Glomerular visceral epithelial cell (primary cell): Measurements from ENCODE around the gene TRAF3IP1.
"Not testable (repeated sequence)": the region's sequence is repeated elsewhere in the genome, so short reads cannot be mapped to it uniquely, and the experiment has no call there.

Experiments
- DNase-seq: peaks from one replicate; pipeline ENCODE4 v3.0.0-alpha.2; 2016; ENCODE audit errors: extremely low spot score

The TRAF3IP1 gene

DNA sequence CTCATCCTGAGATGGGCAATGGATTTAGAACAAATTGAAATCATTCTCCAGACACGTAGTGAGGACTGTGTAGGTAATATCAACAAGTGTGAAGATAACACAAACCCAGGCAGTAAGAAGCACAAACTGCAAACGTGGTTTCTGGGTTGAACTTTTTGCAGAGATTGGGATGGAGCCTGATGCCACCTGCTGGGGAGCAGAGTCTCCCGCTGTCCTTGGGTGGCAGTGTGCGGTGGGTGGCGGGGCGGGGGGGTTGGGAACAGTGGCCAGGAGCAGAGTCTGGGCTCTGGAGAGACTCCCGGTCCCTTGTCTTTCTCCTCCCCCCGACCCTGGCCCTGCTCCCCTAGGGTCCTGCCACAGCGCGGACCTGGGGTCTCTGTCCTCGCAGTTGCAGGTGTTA is 19.5 kb downstream of the TRAF3IP1 start:
- DNase-seq: no peak

DNA sequence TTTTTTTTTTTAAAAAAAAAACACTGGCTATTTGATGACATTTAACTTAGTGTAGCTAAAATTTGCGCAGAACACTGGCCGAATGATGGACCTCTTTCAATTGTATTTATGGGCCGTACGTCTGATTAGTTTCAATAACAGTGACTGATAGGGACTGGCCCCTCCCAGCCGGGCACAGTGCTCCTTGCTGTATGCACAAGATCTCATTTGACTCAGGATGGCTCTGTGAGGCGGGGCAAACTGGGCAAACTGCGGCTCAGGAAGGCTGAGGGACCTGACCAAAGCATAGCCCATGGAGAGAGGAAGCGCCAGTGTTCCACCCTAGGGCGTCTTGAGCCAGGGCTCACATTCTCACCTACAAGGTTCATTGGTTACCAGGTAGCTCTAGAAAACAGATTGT is 21.2 kb downstream of the TRAF3IP1 start:
- DNase-seq: no peak

DNA sequence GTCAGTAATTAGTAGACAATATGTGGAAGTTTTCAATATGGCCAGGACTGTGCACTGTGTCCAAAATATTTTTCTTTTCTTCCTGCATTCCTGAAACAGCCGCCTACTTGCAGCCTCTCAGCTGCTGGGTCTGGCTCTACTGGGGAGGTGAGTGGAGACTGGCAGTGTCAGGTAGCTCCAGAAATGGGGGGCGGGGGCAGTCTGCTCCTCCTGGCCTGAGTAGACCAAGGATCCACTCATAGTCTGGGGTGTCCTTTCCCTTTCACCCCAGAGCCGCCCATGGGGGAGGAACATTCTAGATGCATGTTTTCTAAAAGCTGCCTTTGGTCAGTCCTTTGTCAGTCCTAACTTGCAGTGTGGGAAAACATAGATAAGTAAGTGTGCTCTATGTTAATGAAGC is 23.7 kb downstream of the TRAF3IP1 start:
- DNase-seq: no peak

DNA sequence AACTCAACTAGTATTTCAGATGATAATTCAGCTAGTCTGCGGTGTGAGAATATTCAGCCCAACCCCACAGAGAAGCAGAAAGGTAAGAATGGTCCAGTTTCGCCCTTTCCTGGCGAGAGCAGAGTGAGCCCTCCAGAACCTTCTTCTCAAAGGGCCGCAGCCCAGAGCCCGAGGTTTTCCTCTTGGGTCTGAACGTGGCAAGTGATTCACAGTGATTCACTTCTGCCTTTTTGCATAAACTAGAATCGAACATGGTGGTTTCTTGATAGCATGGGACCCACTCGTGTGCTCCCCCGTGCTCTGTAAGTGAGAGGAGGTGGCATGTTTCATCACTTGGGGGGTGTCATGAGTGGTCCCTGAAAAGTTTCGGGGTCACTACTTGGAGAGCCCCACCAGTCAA is 24.2 kb downstream of the TRAF3IP1 start:
- DNase-seq: no peak

DNA sequence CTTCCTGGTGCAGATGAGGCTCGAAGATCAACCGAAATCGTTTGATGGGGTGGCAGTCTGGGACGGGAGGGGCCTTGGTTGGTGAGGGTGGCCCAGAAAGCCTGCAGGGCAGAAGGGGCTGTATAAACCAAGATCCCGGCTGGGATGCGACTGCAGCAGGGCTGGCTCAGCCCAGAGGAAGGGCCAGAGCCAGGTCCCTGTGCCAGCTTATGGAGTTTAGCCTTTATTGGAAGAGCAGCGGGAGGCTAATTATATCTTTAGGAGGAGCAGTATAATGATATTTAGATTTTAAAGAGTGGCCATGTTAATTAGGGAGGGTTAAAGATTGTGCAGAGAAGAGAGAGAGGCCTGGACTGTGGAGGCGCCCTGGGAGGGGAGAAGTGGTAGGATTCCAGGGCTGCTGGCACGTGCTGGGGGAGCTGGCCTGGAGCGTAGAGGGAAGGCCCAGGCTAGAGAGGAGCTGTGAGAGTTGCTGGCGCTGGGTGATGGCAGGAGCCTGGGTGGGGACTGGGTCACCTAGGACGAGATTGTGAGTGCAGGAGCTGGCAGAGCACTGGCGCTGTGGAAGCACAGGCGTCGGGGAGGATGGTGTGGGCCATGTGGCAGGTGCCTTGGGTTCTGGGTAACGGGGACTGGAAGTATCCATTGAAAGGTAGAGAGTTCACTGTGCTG is 25.1 kb downstream of the TRAF3IP1 start:
- no peak for DNase-seq

DNA sequence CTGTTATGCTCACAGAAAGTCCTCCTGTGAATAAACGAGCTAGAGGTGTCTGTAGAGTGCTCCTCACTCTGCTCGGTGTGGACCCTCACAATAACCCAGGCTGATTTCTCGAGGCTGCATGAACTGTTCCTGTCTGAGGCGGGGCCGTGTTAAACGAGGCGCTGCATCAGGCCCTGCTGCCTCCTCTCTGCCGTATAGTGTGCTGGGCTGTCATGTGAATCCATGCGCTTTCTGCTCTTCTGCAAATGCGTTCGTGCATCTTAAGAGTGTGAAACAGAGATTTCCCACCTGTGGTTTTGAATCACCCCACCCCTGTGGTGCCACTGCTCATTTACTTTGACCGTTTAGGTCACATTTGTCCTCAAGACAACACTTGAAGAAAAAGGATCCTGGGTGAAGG is 26.2 kb downstream of the TRAF3IP1 start:
- DNase-seq: no peak

DNA sequence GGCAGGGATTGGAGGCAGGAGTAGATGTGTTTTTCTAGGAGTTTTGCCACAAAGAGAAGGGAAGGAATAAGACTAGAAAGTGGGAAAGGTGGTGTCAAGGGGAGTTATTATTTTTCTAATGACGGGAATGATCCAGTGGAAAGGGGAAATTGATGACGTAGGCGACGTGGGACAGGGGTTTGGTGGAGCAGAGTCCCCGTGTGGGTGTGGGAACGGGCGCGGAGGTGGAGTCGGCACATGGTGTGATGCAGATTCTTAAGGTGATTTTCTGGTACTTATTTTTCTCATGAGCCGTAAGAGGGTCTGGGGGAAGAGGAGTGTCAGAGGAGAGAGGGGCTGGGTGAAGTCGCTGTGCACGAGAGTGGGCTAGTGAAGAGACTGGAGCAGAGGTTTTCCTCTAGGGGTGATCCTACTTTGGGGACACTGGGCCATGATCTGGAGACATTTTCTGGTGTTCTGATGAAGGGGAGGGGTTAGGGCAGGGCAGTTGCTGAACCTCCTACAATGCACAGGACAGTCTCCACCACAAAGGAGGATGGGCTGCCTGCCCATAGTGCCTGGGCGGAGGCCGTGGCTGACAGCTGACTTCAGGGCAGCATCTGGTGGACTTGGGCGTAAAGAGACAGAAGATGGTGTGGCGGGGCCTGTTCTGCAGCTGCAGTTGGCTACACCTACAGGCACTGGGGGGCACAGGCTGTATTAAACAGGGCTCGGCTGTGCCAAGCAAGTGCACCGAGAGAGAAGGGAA is 30.0 kb downstream of the TRAF3IP1 start:
- no peak for DNase-seq

DNA sequence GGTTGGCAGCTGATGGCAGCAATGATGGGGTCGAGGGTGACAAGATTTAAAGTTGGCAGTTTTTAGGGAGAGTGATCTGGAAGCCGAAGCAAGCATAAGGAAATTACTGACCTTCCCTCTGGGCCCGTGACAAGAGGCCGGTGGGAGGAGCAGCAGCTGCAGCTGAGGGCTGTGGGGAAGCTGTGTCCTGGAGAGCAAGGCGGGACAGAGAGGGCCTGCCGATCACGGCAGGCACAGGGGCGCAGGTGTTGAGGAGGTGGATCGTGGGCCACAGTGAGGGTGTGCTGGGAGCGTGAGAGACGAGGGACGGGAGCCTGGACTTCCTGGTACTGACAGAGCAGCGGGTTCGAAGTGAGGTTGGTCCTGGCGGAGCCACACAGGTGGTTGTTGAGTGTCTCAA is 31.0 kb downstream of the TRAF3IP1 start:
- DNase-seq: no peak

DNA sequence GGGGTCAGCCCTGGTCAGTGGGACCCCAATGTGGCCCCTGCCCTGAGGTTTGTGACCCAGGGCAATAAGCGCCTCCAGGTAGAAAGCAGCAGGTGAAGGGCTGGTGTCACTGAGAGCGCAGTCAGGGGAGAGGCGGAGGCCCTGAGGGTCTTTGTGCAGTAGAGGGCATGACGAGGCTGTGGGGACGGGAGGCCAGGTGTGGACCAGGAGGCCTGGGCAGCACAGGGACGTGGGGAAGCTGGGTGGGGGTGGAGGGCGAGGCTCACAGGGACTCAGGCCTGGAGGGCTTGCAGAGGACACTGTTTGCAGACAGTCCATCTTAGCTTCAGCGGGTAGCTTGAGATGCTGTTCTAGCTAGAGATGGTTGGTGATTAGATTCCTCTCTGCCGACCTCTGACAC is 32.0 kb downstream of the TRAF3IP1 start:
- no peak for DNase-seq

DNA sequence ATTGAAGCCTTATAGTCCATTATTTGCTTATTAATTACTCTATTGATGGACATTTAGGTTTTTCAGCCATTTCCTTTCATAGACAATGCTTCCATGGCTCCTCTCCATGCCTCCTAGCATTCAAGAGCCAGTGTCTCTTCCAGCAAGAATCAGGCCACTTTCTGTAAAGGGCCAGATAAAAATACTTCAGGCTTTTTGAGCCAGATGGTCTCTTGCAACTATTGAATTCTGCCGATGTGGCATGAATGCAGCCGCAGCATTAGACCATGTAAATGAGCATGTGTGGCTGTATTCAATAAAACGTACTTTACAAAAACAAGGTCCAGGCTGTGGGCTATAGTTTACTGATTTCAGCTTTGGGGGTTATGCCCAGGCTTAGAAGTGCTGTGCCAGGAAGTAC is 38.5 kb downstream of the TRAF3IP1 start:
- no peak for DNase-seq

DNA sequence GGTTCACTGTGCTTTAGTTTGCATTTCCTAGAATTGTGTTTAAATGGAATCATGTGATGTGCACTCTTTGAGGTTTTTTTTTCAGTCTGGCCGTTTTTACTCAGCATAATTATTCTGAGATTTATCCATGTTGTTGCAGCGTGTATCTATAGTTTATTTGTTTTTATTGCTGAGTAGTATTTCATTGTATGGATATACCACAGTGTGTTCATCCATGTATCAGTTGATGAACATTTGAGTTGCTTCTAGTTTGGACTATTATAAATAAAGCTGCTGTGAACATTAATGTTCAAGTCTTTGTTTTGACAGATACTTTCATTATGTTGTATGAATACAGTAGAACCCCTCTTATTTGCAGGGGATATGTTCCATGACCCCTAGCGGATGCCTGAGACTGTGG is 39.1 kb downstream of the TRAF3IP1 start:
- no peak for DNase-seq

DNA sequence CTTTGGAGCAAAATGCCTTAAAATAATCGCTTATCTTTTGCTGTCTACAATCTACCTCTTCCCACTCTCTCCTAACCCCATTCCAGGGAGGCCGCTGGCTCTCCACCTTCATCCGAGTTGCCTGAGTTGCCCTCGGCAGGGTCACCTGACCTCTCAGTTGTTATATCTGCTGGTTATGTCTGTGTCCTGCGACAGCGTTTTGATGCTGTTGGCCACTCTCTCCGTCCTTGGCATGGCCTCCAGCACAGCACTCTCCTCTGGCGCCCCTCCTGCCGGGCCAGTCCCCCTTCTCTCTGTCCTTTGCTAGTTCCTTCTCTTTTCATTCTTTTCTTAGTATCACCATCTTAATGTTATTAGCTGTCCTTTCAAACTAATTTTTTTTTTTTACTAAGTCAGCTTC is 41.6 kb downstream of the TRAF3IP1 start:
- no peak for DNase-seq

DNA sequence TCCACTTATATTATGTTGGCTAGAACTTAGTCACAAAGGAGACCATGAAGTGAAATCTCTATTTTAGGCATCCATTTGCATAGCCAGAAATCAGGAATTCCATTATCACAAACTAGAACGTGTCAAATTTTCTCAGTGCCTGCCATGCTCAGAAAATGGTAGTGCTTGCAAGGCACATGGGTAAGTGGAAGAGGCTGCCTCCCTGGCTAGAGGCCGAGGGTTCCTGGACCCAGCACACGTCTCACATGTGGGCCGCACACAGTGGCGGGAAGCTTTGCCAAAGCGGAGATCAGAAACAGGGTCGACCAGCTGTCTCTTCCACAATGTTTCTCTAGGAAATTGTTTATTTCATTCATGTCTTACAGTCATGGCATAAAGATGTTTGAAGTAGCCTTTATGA is 42.3 kb downstream of the TRAF3IP1 start:
- no peak for DNase-seq

DNA sequence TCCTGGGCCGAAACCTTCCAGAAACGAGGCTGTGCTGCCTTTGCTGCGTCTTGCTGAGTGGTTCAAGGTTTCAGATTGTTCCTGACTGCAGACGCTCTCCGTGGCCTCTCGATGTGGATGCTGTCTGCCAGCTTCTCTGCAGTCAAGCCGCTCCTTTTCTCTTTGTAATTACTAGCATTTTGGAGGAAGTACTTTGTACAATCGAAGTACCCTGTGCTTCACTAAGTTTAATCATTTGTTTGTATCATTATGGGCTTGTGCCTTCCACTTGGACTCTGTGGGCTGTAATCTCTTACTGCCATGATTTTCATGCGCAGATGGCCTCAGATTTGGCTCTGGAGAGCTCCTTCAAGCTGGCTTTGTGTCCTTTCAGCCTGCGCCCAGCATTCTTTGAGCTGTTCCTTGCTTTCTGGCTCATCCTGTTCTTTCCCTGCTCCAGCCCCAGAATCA is 49.3 kb downstream of the TRAF3IP1 start:
- no peak for DNase-seq

DNA sequence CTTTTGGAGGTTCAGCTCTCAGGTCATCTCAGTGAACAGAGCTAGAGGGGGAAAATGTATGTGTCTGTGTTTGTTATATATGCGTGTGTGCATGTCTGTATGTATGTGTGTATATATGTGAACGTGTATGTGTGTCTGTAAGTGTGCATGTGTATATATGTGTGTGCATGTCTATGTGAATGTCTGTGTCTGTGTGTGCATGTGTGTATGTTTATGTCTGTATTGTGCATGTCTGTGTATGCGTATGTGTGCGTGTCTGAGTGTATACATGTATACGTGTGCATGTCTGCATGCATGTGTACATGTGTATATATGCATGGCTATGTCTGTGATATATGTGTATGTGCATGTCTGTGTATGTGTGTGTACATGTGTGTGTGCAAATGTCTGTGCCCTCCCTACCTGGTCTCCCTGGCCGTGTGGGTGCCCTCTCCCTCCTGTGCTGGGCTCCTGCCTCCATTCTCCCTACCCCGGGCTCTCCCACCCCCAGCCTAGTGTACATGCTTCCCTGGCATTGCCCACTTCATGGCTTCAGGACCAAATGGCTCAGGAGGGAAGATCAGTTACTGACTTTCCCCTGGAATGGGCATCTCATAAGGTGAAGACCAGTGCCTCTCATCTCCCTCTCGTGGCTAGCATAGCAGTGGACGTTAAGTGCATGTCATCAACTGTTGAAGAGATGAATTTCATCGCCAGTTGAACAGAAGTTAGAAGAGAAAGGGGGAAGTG is 49.9 kb downstream of the TRAF3IP1 start:
- DNase-seq: no peak

DNA sequence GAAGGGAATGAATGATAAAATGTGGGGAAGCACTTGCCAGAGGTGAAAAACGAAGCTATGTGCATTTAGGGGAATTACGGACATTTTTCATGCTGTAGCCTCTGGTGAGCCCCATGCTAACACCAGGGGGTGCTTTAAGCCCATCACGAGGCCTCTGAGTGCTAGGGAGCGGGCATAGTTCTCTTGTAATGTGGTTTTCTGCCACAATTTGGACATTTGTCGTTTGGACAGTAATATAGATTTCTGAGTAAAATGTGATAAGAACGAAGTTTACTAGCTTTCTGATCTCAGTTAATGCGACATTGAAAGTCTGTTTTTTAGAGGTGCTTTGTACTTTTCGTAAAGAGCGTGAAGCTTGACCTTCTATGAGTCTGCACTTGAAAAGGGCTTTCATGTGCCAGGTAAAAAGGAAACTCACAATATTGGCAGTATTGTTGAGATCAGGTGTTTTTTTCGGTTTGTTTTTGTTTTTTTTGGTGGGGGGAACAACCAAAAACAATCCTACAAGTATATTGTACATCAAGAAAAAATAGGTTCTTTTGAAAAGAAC is 50.6 kb downstream of the TRAF3IP1 start:
- peak; percentile 50 for DNase-seq

DNA sequence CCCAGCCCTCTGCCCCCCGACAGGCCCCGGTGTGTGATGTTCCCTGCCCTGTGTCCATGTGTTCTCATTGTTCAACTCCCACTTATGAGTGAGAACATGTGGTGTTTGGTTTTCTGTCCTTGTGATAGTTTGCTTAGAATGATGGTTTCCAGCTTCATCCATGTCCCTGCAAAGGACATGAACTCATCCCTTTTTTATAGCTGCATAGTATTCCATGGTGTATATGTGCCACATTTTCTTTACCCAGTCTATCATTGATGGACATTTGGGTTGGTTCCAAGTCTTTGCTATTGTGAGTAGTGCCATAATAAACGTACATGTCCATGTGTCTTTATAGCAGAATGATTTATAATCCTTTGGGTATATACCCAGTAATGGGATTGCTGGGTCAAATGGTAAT is 52.0 kb downstream of the TRAF3IP1 start:
- DNase-seq: not testable (repeated sequence)

DNA sequence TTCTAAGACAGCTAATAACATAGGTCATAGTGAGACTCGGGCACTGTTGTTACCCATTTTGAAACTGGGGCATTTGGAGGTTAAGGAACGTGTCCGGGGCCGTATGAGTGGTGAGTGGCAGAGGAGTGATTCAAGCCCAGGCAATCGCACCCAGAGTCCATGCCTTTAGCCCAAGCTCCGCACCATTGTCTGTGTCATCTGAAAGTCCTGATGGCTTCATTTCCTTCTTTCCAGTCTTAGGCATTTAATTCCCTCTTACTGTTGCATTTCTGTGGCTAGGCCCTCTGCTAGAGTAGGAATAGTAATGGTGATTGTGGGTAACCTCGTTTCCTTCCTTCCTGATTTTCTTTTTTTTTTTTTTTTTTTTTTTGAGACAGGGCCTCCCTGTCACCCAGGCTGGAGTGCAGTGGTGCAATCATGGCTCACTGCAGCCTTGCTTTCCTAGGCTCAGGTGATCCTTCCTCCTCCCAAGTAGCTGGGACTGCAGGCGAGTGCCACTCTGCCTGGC is 56.6 kb downstream of the TRAF3IP1 start:
- peak; percentile 46 for DNase-seq

DNA sequence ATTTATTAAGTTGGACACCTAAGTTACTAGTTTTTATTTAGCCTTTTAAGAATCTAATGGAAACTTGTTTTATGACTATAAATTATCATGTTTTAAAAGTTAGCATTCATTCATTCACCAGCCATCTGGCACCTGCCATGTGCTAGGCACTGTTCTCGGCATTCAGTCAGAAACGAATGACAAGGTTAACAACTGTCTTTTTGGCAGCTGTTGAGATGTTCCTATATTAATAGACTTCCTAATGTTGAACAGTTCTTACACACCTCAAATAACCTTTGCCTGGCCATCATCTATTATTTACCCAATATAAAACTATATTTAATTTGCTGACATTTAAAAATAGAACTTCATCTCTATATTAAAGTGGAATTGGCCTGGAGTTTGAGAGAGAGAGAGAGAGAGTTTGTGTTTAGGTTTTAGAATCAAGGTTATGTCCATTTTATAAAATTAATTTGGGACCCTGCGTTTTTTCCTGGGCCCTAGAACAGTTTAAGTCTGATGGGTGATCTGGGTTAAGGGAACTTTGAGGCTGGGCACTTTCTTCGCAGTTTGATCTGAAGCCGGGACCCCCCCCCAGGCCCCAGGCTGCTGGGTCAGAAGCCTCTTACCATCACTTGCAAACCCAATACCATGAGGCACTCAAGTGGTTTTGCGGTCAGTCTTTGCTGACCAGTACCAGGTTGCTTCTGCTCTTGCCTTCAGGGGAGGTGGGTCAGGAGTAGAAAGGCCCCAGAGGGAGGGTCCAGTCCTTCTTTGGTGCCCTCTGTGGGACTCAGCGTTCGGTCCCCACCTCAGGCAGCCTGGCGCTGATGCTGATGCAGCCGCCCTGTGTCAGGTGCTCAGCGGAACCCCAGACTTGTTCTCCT is 58.1 kb downstream of the TRAF3IP1 start:
- DNase-seq: no peak

DNA sequence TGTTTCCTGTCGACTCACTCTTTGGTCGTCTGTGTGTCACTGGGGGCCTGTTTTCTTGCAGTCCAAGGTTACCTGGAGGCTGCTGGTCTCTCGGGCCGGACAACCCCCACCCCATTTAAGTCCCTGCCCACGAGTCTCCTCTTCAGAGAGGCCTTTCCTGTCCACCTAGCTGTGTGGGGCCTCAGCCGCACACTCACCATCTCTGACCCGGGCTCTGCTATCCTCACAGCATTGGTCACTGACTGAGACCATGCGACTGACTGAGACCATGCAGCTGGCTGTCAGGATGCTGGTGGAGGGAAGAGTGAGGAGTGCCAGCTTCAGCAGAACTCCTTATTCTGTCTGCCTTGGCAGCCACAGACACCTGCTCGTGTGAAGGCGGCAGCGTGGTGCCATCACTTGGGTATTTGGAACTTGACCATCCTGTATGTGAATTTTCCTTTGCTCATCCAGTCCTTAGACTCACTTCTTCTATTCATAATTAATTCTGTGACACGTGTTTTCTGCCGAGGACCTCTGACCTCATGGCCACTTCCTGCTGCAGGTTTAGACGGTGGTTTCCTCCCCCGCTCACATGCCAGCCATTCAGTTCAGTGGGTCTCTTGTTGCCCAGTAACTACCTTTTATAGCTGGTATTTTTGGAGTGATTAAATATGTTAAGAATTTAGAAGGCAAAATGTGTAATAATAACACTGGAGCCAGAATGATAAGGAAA is 58.9 kb downstream of the TRAF3IP1 start:
- DNase-seq: peak; percentile 88

DNA sequence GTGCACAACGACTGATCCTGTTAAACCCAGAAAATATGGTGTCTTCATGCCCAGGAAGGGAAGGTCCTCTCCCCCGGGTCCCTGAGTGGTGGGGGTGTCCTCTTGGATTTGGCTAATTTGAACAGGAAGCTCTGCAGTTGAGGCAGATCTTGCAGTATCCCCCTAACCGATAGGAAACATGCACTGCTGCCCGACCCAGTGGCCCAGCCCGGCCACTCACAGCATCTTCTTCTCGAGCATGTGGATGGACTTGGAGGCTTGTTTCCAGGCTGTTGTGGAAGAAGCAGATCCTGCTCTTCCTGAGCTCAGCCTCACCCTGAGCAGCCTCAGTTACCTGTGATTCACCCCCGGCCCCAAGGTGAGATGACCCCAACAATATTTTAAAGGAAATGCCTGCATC is 60.0 kb downstream of the TRAF3IP1 start:
- DNase-seq: no peak
